NCI-H82 treated with DMSO at 0.1 percent for 48 hours (cell line): Measurements from ENCODE around the gene RBM3.
"Not testable (repeated sequence)": the region's sequence is repeated elsewhere in the genome, so short reads cannot be mapped to it uniquely, and the experiment has no call there.

ENCODE experiments used
- DNase-seq: peaks from one replicate; lab custom pipeline; 2025; ENCODE audit not compliant: unreplicated experiment; lab: John Stamatoyannopoulos, UW

RBM3 gene

DNA sequence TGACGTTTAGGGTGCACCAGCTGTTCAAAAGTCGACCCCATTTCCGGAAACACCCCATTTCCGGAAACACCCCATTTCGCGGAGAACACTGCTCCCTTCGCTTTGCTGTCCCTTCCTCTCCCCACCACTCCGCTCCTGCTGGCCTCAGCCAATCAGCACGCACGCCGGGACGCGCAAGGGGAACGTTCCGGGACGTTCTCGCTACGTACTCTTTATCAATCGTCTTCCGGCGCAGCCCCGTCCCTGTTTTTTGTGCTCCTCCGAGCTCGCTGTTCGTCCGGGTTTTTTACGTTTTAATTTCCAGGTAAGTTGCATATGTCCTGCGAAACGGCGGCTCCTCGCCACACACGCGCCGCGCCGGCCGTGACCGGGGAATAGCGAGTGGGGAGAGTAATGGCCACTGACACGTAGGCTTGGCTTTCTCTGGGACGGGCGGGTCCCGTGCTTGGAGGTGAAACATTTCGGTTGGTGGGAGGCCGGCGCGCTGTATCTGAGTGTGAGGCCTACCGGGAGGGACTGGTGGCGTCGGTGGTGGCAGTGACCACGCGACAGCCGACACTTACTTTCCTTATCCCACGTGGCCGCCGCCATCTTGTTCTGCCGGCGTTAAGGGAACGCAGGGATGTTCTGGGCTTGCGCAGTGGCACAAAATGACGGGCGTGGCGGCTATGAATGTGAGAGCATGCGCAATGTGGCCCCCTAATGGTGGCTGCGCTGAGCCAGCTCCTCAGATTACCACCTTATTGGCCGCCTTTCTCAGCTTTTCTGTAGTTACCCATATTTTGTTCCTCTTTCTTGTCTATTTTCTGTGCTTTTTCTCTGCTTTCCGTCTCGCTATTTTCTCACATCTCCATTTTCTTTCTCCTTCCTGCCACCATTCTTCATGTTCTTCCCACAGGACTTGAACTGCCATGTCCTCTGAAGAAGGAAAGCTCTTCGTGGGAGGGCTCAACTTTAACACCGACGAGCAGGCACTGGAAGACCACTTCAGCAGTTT lies at the start of gene RBM3:
TSS of gene RBM3 (plus strand) at position 215 of the 997 bp plus-strand sequence. CDS start at position 912, 697 bp downstream.
- DNase-seq: peak; percentile 86

- DNase-seq: not testable (repeated sequence)
Observed at GRCh38 chrX:48525853-48526252, 48.4 kb upstream of the RBM3 start.

GRCh38 chrX:48530736-48531135 lies 43.5 kb upstream of the RBM3 start:
- no peak for DNase-seq

DNA sequence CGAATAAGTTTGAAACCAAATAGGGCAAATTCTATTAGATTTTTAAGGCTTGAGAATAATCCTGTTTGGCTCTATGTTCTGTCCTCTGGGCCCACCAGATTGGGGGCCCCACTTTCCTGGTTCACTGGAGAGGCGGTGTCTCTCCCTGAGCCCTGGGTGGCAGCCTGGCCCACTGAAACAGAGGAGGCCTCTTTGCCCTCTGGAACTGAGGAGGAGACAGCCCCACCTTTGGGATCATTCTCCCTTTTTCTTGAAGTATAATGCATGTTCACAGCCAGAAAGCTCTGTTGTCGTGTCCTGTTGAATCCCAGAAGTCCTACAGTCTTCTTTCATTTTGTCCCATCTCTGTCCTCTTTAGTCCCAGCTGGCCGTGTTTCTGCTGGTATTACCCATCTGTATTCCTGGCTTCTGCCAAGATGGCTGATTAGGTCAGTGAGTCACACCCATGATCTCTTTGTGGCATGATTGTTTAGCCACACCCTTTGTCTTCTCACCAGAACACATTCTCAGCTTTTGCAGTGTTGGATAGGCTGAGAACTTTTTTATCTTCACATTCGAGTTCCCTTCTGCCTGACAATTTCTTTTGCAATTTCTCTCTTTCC lies 42.8 kb upstream of the RBM3 start:
- no peak for DNase-seq

- DNase-seq: no peak
Observed at GRCh38 chrX:48532161-48532560, 42.1 kb upstream of the RBM3 start.

DNA sequence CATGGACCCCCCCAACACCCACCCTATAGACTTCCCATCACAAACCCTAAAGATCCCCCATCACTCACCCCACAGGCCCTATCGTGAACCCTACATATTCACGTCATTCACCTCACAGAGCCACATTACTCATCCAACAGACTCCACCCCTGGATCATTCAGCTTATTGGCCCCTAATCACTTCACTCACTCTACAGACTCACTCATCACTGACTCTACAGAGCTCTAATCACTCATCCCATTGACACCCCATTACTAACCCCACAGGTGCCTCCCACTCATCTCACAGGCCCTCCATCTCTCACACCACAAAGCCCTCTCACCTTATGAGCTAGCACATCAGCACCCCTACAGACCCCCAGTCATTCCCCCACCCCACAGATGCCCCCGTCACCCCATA lies 41.1 kb upstream of the RBM3 start:
- DNase-seq: no peak

DNA sequence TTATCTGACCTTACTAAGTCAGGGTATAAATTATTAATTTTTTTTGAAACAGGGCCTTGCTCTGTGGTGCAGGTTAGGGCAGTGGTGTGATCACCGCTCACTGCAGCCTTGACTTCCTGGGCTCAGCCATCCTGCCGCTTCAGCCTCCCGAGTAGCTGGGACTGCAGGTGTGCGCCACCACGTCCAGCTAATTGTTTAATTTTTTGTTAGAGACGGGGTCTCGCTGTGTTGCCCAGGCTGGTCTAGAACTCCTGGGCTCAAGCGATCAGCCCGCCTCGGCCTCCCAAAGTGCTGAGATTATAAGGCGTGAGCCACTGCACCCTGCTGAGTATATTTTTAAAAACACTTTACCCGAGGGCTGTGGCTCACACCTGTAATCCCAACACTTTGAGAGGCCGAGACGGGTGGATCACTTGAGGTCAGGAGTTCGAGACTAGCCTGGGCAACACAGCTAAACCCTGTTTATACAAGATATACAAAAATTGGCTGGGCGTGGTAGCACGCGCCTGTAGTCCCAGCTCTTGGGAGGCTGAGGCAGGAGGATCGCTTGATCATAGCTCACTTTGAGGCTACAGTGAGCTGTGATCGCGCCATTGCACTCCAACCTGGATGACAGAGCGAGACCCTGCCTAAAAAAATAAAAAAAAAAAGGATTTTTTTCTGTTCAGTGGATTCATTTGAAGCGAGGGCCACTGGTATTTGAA lies 35.5 kb upstream of the RBM3 start:
- no peak for DNase-seq

DNA sequence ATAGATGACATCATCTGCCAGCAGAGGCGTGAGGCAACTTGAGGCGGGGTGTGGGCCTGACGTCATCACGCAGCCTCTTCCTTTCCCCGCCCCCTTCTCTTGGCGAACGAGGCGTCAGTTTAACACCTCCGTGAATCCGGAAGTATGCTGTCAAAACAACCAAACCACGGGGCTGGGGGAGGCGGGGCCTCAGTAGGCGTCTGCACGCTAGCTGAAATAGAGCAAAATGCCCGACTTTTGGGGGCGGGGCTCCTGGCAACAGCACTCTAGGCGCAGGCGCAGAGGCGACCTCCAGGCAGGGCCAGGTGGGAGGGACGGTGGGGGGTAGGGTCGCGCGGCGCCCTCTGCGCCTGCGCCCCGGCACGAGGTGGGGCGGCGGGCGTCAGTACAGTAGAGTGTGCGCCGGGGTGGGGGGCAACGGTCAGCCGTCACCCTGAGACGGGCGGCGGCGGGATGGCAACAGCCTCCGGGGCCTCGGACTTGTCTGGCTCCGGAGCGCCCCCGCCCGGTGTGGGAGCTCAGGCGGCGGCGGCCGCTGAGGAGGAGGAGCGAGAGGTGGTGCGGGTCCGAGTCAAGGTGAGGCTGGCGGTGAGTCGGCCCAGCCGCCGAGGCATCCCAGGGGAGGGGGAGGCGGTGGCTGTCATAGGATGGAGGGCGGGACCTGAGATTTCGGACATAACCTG lies 34.8 kb upstream of the RBM3 start, which contains the start of gene TBC1D25:
TSS of gene TBC1D25 (plus strand) at position 370 of the 683 bp plus-strand sequence. CDS start at position 454, 84 bp downstream.
- peak; percentile 94 for DNase-seq

GRCh38 chrX:48540028-48540375 lies 34.3 kb upstream of the RBM3 start:
- DNase-seq: no peak

- DNase-seq: no peak
Observed at GRCh38 chrX:48540480-48540879, 33.8 kb upstream of the RBM3 start.

DNA sequence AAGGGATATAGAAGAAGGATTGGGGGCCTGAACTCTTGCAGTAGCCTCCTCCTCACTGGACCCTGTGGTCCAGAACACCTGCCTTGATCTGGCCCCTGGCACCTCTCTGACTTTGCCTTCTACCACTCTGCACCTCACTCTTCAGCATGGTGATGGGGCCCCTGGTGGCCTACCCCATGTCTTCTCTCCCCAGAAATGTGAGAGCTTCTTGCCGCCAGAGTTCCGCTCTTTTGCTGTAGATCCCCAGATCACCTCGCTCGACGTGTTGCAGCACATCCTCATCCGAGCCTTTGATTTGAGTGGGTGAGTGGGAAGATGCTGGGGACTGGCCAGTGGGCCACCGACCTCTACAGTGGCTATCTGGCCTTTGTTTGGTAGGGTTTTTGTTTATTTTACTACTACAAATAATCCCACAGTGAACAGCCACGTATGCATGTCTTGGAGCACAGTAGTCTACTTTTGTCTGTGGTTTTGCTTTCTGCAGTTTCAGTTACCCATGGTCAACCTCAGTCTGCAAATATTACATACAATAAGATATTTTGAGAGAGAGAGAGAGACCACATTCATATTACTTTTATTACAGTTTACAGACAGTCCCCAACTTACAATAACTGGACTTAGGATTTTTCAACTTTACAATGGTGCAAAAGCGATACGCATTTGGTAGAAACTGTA lies 33.0 kb upstream of the RBM3 start:
- no peak for DNase-seq

DNA sequence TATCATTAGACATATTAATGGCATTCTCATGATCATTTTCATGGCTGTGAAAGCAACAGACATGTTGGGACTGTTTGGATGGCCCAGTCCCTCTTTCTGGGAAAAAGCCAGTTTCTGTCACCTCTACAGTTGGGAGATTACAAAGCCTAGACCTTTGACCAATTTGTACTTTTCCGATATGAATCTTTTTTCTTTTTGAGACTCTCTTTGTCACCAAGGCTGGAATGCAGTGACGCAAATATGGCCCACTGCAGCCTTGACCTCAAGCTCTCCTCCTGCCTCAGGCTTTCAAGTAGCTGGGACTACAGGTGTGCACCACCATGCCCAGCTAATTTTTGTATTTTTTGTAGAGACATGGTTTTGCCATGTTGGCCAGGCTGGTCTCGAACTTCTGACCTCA lies 25.4 kb upstream of the RBM3 start:
- no peak for DNase-seq

DNA sequence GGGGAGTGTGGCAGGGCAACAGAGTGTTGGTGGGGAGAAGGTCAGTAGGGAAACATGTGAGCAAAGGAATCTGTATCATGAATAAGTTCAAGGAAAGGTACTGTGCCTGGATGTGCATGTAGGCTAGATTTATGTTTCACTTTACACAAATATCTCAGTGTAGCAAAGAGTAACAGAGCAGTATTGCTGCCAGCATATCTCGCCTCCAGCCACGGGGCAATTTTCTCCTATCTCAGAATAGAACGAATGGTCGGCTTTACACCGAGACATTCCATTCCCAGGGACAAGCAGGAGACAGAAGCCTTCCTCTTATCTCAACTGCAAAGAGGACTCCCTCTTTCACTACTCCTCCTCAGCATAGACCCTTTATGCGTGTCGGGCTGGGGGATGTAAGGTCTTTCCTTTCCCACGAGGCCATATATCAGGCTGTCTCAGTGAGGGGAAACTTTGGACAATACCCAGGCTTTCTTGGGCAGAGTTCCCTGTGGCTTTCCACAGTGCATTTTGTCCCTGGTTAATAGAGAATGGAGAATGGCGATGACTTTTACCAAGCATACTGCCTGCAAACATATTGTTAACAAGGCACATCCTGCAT lies 18.5 kb upstream of the RBM3 start:
- DNase-seq: not testable (repeated sequence)

- no peak for DNase-seq
Observed at GRCh38 chrX:48558271-48558670, 16.0 kb upstream of the RBM3 start.

- DNase-seq: no peak
Observed at GRCh38 chrX:48559636-48560035, 14.6 kb upstream of the RBM3 start.

- no peak for DNase-seq
Observed at GRCh38 chrX:48560056-48560455, 14.2 kb upstream of the RBM3 start.

DNA sequence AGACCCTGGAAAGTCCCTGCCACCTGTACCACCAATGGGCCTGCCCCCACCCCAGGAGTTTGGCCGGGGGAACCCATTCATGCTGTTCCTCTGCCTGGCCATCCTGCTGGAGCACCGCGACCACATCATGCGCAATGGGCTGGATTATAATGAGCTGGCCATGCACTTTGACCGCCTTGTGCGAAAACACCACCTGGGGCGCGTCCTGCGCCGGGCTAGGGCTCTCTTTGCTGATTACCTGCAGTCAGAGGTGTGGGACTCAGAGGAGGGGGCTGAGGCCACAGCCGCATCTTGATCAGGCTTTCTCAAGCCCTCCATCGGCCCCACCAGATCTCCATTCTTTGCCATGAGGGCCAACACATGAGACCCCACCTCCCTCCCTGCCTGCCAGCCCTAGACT lies 13.6 kb upstream of the RBM3 start:
- no peak for DNase-seq

DNA sequence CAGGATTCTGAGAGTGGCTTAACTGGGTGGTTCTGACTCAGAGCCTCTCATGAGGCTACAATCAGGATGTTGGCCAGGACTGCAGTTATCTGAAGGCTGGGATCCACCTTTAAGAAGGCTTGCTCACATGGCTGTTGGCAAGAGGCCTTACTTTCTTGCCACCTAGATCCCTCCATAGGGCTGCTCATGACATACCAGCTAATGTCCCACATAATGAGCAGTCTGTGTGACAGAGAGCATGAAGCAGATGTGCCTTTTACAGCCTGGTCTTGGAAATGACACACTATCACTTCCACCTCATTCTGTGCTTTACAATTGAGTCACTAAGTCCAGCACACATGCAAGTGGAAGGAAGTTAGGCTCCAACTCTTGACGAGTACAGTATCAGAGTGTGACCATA lies 4.3 kb upstream of the RBM3 start:
- DNase-seq: no peak

DNA sequence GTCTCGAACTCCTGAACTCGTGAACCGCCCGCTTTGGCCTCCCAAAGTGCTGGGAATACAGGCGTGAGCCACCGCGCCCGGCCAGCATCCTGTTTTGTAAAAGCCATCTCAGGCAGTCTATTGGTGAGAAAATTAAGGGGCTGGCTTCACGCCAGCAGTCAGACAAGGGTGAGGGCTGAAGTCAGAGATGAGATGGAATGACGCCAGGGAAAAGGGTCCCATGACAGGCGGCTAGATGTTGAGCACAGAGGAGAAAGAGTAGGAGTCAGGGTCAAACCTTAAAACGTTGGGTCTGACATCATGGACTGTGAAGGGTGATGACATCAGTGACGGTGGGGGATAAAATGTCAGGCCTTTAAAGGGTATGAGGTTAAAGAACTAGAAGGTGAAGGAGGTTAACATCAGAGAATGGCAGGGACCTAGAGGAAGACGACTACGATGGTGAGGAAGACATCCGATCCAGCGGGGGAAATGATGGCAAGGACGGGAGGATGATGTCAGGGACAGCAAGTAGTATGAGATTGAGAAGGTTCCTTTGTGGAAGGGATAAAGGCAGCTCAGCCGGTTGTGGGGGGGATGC lies 504 bp upstream of the RBM3 start:
- DNase-seq: no peak

DNA sequence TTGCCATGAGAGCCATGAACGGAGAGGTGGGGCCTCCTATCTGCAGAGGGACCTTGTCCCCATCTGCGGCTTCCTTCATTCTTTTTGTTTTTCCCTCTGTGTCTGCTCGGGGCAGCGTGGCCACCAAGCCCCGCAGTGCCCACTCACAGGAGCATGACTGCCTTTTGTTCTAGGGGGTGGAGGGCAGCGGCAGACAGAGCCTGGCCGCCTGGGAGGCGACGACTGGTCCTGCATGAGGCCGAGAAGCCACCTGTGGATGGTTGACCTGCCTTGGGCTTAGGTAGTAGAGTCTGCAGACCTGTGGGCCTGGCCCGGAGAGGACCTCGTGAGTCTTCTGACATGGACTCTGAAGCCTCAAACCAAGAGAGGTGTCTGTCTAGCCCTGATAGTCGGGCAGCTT lies 1.4 kb downstream of the RBM3 start:
- no peak for DNase-seq
